GM12878 (cell line): ENCODE results near the gene SMAP1. TPM values are rescaled to one million over a fixed set of nuclear protein-coding genes. Genes with fewer than 3 reads are reported as not detected.
A peak's percentile ranks its signal among the peaks of the same experiment; 100 is the strongest.

Experiments used
- ESRRA ChIP-seq: IDR thresholded peaks from 2 replicates; pipeline ENCODE4 v1.6.1; 2012; ENCODE audit warnings: mild to moderate bottlenecking, low read length, improper control_type of control experiment
- GATAD2B ChIP-seq: fragments of 450-650 bp; conservative IDR thresholded peaks from 2 replicates; pipeline ENCODE4 v1.6.1; 2017; ENCODE audit warnings: low read depth, mild to moderate bottlenecking, moderate library complexity
- IKZF1 ChIP-seq: fragments of 450-650 bp; conservative IDR thresholded peaks from 2 replicates; pipeline ENCODE4 v1.6.1; 2017; ENCODE audit warnings: antibody characterized with exemption, mild to moderate bottlenecking
- MEF2B ChIP-seq: fragments of 450-650 bp; IDR thresholded peaks from 2 replicates; pipeline ENCODE4 v1.6.1; 2018; ENCODE audit warnings: mild to moderate bottlenecking, moderate library complexity; ENCODE audit not compliant: partially characterized antibody, poor library complexity, severe bottlenecking
- NFIC ChIP-seq: IDR thresholded peaks from 2 replicates; pipeline ENCODE4 v1.6.1; 2012; ENCODE audit warnings: low read depth, mild to moderate bottlenecking, inconsistent platforms, low read length, moderate library complexity
- NFYB ChIP-seq: IDR thresholded peaks from 2 replicates; pipeline ENCODE4 v1.6.1; 2011; ENCODE audit warnings: low read depth, mild to moderate bottlenecking, low read length, improper control_type of control experiment, moderate library complexity; ENCODE audit not compliant: insufficient read depth
- RAD51 ChIP-seq: fragments of 450-650 bp; IDR thresholded peaks from 2 replicates; pipeline ENCODE4 v1.6.1; 2016; ENCODE audit warnings: moderate library complexity, mild to moderate bottlenecking, inconsistent platforms
- RCOR1 ChIP-seq: conservative IDR thresholded peaks from 2 replicates; pipeline ENCODE4 v1.6.1; 2012; ENCODE audit warnings: low read depth, low read length, improper control_type of control experiment
- STAT3 ChIP-seq: IDR thresholded peaks from 2 replicates; pipeline ENCODE4 v1.6.1; 2011; ENCODE audit warnings: low read depth, low read length, improper control_type of control experiment
- SUZ12 ChIP-seq: fragments of 200-600 bp; sonication (generic); IDR thresholded peaks from one replicate; pipeline ENCODE4 v1.6.1; 2018; ENCODE audit warnings: antibody characterized with exemption, mild to moderate bottlenecking; ENCODE audit not compliant: unreplicated experiment
- TCF7 ChIP-seq: IDR thresholded peaks from 2 replicates; pipeline ENCODE4 v1.6.1; 2014; ENCODE audit warnings: antibody characterized with exemption, borderline replicate concordance
- ZSCAN29 ChIP-seq: fragments of 450-650 bp; IDR thresholded peaks from 2 replicates; pipeline ENCODE4 v1.6.1; 2017; ENCODE audit warnings: mild to moderate bottlenecking, moderate library complexity
- polyA plus RNA-seq, 11 experiments: library from polyadenylated mRNA; depleted of rRNA in 4 of 11; unstranded in 6 of 11; stranded (reverse) in 5 of 11; fragments of >200 nt; fragmentation: Nextera tagmentation in 4 of 11; fragmentation: Illumina TruSeq in 1 of 11; extraction: Ambion mirVana in 4 of 11; extraction: Trizol in 1 of 11; gene quantifications; 1 replicate in 1 of 11; 2 replicates in 10 of 11; pipeline versions ENCODE4 v1.2.1 to v1.2.3, GENCODE V29; 2011 to 2016; ENCODE audit warnings: inconsistent platforms in 2 of 11, missing spikeins in 2 of 11, low read depth in 1 of 11
- total RNA-seq, 4 experiments: library from RNA; depleted of rRNA in 3 of 4; stranded (reverse); fragments of >200 nt in 3 of 4; fragmentation: Illumina TruSeq in 1 of 4; extraction: Trizol in 1 of 4; gene quantifications; 2 replicates each; pipeline versions ENCODE4 v1.2.1 to v1.2.3, GENCODE V29; 2013 to 2021
- TF ChIP-seq, protein P1 (sequence below): fragments of 450-650 bp; IDR thresholded peaks from 2 replicates; pipeline ENCODE4 v1.6.1; 2017; ENCODE audit warnings: mild to moderate bottlenecking, moderate library complexity
- TF ChIP-seq, protein P2 (sequence below): IDR thresholded peaks from 2 replicates; pipeline ENCODE4 v1.6.1; 2012; ENCODE audit warnings: mild to moderate bottlenecking, low read depth, low read length
- TF ChIP-seq, protein P3 (sequence below): fragments of 450-650 bp; IDR thresholded peaks from 2 replicates; pipeline ENCODE4 v1.6.1; 2014; ENCODE audit warnings: mild to moderate bottlenecking
- TF ChIP-seq, protein P4 (sequence below): fragments of 450-650 bp; formaldehyde crosslinking; IDR thresholded peaks from 2 replicates; pipeline ENCODE4 v1.4.0; 2022; ENCODE audit warnings: mild to moderate bottlenecking, moderate library complexity

SMAP1 gene
- total and polyA plus RNA-seq, 10 of the 15 experiments (the other 5 are each of a cell fraction or from before 2014, with no cell fraction given): 13.7 to 33.9 (median 25.3) TPM

DNA sequence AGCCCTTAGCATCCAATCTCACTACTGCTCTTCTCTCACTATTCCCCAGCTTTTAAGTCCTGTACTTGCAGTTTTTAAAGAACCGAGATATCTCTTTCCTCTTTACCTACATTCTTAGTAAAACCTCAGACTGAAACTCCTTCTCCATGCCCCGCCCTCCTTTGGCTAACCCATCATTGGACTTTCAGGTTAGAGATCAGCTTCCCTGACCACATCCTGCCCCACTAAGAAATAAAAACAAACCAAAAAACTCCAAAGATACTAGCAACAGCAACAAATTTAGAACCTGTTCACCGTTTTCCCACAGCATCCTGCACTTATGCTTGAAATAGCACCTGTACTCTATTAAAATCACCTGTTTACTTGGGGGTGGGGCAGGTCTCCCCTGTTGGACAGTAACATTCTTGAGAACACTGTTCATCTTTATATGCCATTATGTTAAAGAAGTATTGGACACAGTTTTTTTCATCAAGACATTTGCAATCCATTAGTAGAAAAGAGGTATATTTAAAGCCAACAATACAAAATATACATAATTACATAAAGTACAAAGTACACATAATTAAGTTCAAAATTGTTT is 16.3 kb upstream of the SMAP1 start (continued):
- TF ChIP-seq, protein P1, sequence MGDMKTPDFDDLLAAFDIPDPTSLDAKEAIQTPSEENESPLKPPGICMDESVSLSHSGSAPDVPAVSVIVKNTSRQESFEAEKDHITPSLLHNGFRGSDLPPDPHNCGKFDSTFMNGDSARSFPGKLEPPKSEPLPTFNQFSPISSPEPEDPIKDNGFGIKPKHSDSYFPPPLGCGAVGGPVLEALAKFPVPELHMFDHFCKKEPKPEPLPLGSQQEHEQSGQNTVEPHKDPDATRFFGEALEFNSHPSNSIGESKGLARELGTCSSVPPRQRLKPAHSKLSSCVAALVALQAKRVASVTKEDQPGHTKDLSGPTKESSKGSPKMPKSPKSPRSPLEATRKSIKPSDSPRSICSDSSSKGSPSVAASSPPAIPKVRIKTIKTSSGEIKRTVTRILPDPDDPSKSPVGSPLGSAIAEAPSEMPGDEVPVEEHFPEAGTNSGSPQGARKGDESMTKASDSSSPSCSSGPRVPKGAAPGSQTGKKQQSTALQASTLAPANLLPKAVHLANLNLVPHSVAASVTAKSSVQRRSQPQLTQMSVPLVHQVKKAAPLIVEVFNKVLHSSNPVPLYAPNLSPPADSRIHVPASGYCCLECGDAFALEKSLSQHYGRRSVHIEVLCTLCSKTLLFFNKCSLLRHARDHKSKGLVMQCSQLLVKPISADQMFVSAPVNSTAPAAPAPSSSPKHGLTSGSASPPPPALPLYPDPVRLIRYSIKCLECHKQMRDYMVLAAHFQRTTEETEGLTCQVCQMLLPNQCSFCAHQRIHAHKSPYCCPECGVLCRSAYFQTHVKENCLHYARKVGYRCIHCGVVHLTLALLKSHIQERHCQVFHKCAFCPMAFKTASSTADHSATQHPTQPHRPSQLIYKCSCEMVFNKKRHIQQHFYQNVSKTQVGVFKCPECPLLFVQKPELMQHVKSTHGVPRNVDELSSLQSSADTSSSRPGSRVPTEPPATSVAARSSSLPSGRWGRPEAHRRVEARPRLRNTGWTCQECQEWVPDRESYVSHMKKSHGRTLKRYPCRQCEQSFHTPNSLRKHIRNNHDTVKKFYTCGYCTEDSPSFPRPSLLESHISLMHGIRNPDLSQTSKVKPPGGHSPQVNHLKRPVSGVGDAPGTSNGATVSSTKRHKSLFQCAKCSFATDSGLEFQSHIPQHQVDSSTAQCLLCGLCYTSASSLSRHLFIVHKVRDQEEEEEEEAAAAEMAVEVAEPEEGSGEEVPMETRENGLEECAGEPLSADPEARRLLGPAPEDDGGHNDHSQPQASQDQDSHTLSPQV: no peak
- TF ChIP-seq IKZF1: no peak
- no peak for TF ChIP-seq TCF7
- TF ChIP-seq MEF2B: no peak
- TF ChIP-seq NFYB: no peak
- TF ChIP-seq SUZ12: no peak
- TF ChIP-seq STAT3: no peak
- no peak for TF ChIP-seq ZSCAN29
- TF ChIP-seq, protein P2, sequence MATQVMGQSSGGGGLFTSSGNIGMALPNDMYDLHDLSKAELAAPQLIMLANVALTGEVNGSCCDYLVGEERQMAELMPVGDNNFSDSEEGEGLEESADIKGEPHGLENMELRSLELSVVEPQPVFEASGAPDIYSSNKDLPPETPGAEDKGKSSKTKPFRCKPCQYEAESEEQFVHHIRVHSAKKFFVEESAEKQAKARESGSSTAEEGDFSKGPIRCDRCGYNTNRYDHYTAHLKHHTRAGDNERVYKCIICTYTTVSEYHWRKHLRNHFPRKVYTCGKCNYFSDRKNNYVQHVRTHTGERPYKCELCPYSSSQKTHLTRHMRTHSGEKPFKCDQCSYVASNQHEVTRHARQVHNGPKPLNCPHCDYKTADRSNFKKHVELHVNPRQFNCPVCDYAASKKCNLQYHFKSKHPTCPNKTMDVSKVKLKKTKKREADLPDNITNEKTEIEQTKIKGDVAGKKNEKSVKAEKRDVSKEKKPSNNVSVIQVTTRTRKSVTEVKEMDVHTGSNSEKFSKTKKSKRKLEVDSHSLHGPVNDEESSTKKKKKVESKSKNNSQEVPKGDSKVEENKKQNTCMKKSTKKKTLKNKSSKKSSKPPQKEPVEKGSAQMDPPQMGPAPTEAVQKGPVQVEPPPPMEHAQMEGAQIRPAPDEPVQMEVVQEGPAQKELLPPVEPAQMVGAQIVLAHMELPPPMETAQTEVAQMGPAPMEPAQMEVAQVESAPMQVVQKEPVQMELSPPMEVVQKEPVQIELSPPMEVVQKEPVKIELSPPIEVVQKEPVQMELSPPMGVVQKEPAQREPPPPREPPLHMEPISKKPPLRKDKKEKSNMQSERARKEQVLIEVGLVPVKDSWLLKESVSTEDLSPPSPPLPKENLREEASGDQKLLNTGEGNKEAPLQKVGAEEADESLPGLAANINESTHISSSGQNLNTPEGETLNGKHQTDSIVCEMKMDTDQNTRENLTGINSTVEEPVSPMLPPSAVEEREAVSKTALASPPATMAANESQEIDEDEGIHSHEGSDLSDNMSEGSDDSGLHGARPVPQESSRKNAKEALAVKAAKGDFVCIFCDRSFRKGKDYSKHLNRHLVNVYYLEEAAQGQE: no peak
- no peak for TF ChIP-seq RAD51
- TF ChIP-seq, protein P3, sequence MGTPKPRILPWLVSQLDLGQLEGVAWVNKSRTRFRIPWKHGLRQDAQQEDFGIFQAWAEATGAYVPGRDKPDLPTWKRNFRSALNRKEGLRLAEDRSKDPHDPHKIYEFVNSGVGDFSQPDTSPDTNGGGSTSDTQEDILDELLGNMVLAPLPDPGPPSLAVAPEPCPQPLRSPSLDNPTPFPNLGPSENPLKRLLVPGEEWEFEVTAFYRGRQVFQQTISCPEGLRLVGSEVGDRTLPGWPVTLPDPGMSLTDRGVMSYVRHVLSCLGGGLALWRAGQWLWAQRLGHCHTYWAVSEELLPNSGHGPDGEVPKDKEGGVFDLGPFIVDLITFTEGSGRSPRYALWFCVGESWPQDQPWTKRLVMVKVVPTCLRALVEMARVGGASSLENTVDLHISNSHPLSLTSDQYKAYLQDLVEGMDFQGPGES: no peak
- TF ChIP-seq, protein P4, sequence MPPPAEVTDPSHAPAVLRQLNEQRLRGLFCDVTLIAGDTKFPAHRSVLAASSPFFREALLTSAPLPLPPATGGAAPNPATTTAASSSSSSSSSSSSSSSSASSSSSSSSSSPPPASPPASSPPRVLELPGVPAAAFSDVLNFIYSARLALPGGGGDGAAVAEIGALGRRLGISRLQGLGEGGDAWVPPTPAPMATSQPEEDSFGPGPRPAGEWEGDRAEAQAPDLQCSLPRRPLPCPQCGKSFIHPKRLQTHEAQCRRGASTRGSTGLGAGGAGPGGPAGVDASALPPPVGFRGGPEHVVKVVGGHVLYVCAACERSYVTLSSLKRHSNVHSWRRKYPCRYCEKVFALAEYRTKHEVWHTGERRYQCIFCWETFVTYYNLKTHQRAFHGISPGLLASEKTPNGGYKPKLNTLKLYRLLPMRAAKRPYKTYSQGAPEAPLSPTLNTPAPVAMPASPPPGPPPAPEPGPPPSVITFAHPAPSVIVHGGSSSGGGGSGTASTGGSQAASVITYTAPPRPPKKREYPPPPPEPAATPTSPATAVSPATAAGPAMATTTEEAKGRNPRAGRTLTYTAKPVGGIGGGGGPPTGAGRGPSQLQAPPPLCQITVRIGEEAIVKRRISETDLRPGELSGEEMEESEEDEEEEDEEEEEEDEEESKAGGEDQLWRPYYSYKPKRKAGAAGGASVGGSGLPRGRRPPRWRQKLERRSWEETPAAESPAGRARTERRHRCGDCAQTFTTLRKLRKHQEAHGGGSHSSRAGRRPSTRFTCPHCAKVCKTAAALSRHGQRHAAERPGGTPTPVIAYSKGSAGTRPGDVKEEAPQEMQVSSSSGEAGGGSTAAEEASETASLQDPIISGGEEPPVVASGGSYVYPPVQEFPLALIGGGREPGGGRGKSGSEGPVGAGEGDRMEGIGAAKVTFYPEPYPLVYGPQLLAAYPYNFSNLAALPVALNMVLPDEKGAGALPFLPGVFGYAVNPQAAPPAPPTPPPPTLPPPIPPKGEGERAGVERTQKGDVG (CRISPR knock-in tag): no peak
- no peak for TF ChIP-seq RCOR1
- 0 out of 2 replicates have a peak, but pooled peaks have one; percentile 22 for TF ChIP-seq NFIC
- no peak for TF ChIP-seq GATAD2B
- TF ChIP-seq ESRRA: no peak
